Kidney epithelial cell (primary cell): ENCODE results near the gene C14orf132. TPM values are rescaled to one million over a fixed set of nuclear protein-coding genes. Genes with fewer than 3 reads are reported as not detected.

Source experiments
- DNase-seq: peaks from one replicate; pipeline ENCODE4 v3.0.0-alpha.2; 2010; ENCODE audit warnings: low read depth
- H3K27me3 ChIP-seq: 2 replicates; pipeline ENCODE4 v1.6.0; 2011; ENCODE audit warnings: low read length; ENCODE audit not compliant: control insufficient read depth, insufficient read depth
- H3K36me3 ChIP-seq: 2 replicates; pipeline ENCODE4 v1.5.1; 2011; ENCODE audit warnings: low read length; ENCODE audit not compliant: control insufficient read depth, insufficient read depth
- H3K4me3 ChIP-seq: 2 replicates; pipeline ENCODE4 v1.5.1; 2011; ENCODE audit warnings: low read depth, mild to moderate bottlenecking, control low read depth, low read length
- total RNA-seq: library from RNA; depleted of rRNA; stranded (reverse); fragments of >200 nt; gene quantifications from 2 replicates; pipeline ENCODE4 v1.2.3, GENCODE V29; 2015
- TF ChIP-seq, protein P1 (sequence below): IDR thresholded peaks from 2 replicates; pipeline ENCODE4 v1.5.1; 2011; ENCODE audit warnings: mild to moderate bottlenecking, moderate library complexity, low read length, control low read depth, inconsistent platforms; ENCODE audit not compliant: insufficient read depth, poor library complexity, severe bottlenecking

C14orf132 gene
- total RNA-seq, 1 donor from 2014 or later: 8.4 TPM

GRCh38 chr14:96126783-96127271 is 87.7 kb downstream of the C14orf132 start:
- DNase-seq: no peak
- no peaks in the 10 kb centered on the region for H3K36me3 ChIP-seq
- TF ChIP-seq, protein P1, sequence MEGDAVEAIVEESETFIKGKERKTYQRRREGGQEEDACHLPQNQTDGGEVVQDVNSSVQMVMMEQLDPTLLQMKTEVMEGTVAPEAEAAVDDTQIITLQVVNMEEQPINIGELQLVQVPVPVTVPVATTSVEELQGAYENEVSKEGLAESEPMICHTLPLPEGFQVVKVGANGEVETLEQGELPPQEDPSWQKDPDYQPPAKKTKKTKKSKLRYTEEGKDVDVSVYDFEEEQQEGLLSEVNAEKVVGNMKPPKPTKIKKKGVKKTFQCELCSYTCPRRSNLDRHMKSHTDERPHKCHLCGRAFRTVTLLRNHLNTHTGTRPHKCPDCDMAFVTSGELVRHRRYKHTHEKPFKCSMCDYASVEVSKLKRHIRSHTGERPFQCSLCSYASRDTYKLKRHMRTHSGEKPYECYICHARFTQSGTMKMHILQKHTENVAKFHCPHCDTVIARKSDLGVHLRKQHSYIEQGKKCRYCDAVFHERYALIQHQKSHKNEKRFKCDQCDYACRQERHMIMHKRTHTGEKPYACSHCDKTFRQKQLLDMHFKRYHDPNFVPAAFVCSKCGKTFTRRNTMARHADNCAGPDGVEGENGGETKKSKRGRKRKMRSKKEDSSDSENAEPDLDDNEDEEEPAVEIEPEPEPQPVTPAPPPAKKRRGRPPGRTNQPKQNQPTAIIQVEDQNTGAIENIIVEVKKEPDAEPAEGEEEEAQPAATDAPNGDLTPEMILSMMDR: no peak

DNA sequence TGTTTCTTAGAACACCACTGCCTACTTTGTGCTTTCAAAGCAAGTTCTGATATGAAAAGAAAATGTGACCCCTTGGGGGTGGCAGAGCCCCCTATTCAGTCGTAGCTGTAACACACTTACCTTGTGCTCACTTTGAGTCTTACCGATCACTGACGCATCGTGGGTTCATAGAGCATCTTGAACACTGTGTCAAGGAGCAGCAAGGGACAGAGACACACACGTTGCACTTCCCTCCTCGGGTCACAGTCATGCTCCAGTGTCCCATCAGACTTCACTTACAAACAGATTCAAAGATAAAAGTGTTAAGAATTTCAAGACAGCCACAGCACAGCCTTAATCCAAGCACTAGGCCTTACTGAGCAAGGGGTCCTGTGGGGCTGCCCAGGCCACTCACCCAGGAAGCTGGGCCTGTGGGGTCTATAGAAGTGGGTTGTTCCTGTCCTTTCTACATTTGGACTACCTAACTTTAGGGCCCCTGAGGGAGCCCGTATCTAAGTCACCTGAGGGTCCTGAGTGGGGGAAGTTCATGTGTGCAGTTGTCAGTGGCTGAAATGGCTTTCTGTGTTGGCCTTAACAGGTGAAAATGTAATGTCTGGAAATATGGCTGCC is 90.1 kb downstream of the C14orf132 start:
- TF ChIP-seq, protein P1: no peak
- DNase-seq: no peak
- Histone ChIP-seq H3K27me3 (no peaks in the 10 kb centered on the region), H3K4me3 (no peak overlapping the region), H3K36me3 (no peaks in the 10 kb centered on the region)

More at GRCh38 chr14:96126783-96127271, 87.7 kb downstream of the C14orf132 start:
- Histone ChIP-seq H3K27me3 (no peaks in the 10 kb centered on the region), H3K4me3 (no peak overlapping the region)

GRCh38 chr14:96130391-96130790 is 91.2 kb downstream of the C14orf132 start:
- Histone ChIP-seq H3K27me3 (no peaks in the 10 kb centered on the region), H3K4me3 (no peak overlapping the region), H3K36me3 (no peaks in the 10 kb centered on the region)
- no peak for DNase-seq
- TF ChIP-seq, protein P1: no peak

GRCh38 chr14:96130854-96131253 is 91.7 kb downstream of the C14orf132 start:
- DNase-seq: no peak
- no peaks in the 10 kb centered on the region for H3K36me3 ChIP-seq
- H3K4me3 ChIP-seq: no peak overlapping the region
- TF ChIP-seq, protein P1: no peak
- H3K27me3 ChIP-seq: no peaks in the 10 kb centered on the region

DNA sequence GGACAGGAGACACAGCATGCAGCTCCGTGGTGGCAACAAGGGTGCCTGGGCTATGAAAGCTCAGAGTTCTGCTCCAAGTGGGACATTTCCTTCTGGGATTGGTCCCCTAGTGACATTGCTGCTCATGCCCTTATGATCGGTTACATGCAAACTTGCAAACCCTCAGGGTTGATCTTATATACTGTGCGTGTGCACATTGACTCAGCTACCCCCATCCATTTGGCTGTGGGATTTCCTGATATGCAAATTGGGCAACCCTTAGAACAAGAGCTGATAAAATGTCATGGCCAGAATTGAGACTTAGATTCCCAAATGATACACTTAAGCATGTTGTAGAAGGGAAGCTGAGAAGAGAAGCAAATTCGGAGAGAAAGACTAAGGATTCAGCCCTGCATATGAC is 92.7 kb downstream of the C14orf132 start:
- no peaks in the 10 kb centered on the region for H3K27me3 ChIP-seq
- H3K36me3 ChIP-seq: no peaks in the 10 kb centered on the region
- no peak overlapping the region for H3K4me3 ChIP-seq
- DNase-seq: no peak
- TF ChIP-seq, protein P1: no peak

- H3K4me3 ChIP-seq: no peak overlapping the region
- TF ChIP-seq, protein P1: no peak
- no peaks in the 10 kb centered on the region for H3K36me3 ChIP-seq
- no peak for DNase-seq
- H3K27me3 ChIP-seq: no peaks in the 10 kb centered on the region
Observed at GRCh38 chr14:96134508-96134907, 95.3 kb downstream of the C14orf132 start.
